Heart left ventricle (tissue), 13 donors: Measurements from ENCODE around the gene NDST1.

Experiments used
- CTCF ChIP-seq, 12 donors: fragments of 200-600 bp; sonication (generic) in 4 of 12; IDR thresholded peaks; one replicate each; pipeline versions ENCODE4 v1.5.0 to v1.8.0; 2018 to 2022; ENCODE audit warnings: antibody characterized with exemption in 12 of 12, mild to moderate bottlenecking in 5 of 12
- POLR2A ChIP-seq, 2 donors: fragments of 450-650 bp; IDR thresholded peaks; one replicate each; pipeline ENCODE4 v1.6.1; 2017; ENCODE audit warnings: antibody characterized with exemption in 2 of 2, mild to moderate bottlenecking in 2 of 2, moderate library complexity in 2 of 2
- donor health status: ischemic (EF 13 %, LVEDD 7.1; RV severe dilation, severe dysfunction).
- donor health status: DM: no; HTN: yes; CAD: no.
- donor health status: DM: no; HTN: no; CAD: no.
- donor health status: ischemic (EF 25% LVEDD 6.9; RV normal size, moderate dysfunction).
- donor health status: ischemic (EF 25% LVEDD 5.7; RV mildly dilated, moderate dysfunction).
- donor health status: ischemic (EF 35%, LVEDD 5.7; RV mildly dilated, moderate dysfunction).
- donor health status: nonischemic (EF 11% LVEDD 7.7; RV severe dilation, severe dysfunction).
- donor health status: DM: yes; HTN: yes; CAD: no.
- donor health status: PGD.
- donor health status: ischemic (EF 29% LVEDD 5.4; RV normal size, mild dysfunction).
- donor health status: nonischemic (EF 23%, LVEDD 6.1; RV moderate dilation, normal function).

- TF ChIP-seq CTCF (IDR thresholded peaks at IDR 0.05) (no peak), POLR2A (IDR thresholded peaks at IDR 0.05) (no peak)
Observed at GRCh38 chr5:150598821-150599273, 90.9 kb downstream of the NDST1 start.
